ENCODE results near the gene PTPN1.
"Not testable (repeated sequence)": the region's sequence is repeated elsewhere in the genome, so short reads cannot be mapped to it uniquely, and the experiment has no call there.

The PTPN1 gene

DNA sequence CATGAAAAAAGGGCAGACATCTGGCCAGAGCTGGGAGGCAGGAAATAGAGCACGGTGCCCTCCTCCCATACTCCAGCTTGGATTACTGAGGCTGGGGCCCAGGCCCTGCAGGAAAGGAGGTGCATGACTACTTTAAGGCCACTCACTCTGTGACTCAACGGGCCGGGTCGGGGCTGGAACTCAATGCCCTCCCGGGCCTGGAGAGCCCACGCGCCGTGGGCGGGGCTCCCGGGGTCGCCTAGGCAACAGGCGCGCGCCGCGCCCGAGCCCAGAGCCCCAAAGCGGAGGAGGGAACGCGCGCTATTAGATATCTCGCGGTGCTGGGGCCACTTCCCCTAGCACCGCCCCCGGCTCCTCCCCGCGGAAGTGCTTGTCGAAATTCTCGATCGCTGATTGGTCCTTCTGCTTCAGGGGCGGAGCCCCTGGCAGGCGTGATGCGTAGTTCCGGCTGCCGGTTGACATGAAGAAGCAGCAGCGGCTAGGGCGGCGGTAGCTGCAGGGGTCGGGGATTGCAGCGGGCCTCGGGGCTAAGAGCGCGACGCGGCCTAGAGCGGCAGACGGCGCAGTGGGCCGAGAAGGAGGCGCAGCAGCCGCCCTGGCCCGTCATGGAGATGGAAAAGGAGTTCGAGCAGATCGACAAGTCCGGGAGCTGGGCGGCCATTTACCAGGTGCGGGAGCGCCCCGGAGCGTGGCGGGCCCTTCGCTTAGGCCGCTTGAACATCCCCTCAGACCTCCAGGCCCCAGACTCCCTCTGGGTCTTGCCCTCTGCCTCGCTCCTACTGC is at the start of gene PTPN1:
TSS of gene PTPN1 (plus strand) at position 461 of the 783 bp plus-strand sequence. CDS start at position 606, 145 bp downstream.
- DNase-seq, result peak; percentile 99

DNA sequence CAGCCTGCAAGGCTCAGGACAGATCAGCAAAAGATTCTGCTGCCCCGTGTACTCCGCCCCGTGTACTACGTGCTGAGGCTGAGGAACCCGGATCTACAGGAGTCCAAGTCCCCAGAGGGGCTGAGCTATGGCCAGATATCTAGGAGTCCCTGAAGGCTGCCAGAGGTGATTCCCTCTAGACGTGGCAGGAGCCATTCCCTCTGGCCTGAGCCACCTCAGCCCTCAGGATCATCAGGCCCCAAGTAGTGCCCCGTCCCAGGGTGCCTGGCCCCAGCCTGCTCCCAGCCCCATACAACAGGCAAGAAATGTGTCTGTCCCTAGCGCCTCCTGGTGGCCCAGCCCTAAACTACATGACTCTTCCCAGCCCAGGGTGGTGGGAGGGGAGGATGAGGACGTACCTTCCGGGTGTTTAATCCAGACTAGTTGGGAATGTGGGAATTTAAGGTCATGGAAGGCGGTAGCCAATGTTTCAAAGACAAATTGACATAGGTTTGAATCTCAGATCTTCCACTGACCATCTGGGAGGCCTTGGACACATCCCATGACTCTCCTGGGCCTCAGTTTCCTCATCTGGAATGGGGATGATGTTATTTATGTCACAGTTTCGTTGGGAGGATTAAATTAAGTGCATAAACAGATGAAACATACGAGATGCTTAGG is 49.4 kb upstream of the PTPN1 start:
- DNase-seq, result peak; percentile 86

DNA sequence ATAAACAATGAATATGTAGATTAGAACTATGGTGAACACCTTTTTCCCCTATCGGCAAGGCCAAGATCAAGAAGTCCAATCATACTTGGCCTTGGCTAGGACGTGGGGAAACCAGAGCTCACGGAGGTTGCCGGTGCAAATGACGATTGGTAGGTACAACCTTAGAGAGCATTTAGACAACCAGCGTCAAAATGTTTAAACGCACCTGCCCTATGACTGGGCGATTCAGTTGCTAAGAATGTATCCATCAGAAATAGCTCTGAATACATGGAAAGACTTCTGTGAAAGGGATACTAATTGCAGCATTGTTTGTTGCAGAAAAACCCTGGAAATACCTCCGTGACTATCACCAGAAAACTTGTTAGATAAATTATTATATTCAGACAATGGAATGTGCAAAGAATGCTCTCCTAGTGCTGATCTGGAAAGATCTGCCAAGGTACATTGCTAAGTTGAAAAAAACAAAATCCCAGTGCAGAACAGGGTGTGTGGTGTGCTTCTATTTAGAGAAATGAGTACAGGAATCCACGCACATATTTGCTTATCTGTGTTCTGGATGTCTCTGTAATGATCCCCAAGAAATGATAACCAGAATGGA is 48.0 kb upstream of the PTPN1 start:
- DNase-seq, result no peak

DNA sequence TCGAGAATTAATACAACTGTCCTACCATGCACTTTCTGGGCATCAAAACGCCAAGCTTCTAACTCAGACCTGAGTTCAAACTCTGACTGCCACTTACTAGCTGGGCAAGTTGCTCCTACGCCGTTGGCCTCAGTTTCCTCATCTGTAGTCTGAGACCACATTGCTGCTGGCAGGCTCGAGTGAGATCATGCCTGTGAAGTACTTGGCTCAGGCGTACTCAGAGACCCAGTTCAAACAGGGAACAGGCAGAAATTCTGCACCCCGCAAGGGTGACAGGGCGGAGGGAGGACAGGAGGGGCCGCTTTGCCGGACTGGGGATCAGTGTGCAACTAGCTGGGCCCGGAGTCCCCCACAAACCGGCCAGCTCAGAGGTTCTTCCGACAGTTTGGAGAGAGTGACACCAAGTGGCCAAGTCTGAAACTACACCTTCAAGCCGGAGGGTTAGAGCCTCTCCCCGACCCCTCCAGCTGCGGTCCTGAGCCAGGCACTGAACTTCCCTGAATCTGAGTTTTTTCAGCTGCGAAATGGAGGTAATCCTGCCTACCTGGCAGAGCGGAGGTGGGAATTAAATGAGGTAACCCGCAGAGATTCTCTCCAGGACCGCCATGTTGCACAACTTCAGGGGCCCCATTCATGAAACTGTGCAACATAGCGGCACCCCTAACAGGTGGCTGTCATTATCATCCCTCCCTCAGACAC is 46.0 kb upstream of the PTPN1 start:
- peak; percentile 89 for DNase-seq

DNA sequence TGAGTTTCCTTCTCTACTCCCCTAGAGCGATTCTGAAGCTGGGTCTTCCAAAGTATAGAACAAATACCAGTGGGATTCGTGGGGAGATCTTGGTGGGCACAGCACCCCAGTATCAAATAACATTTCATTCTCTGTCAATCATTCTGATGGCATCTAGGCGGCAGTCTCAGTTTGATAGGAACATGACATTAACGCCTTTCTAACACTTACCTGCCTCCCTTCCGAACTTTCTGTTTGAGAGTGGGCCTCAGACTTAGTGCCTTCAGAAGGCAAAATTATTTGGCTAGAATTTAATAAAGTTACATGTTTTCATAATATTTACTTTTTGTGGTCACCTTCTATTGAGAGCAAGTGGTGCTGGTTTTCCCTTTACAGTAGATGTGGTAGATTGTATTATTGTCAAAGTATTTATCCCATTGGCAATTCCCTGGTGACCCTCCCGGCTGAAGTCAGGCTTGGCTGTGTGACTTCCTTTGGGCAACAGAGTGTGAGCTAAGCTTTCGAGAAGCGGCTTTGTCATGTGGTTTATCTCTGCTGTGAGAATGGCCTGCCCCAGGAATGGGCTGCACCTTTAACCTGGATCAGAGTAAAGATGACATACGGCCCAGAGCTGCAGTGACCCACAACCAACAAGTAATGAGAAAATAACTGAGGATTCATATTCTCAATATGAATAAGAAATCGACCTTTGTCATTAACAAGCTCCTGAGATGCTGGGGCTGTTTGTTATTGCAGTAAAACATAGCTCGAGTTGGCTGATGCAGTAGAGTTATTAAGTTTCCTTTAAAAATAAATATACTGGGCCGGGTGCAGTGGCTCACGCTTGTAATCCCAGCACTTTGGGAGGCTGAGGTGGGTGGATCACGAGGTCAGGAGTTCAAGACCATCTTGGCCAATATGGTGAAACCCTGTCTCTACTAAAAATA is 45.2 kb upstream of the PTPN1 start:
- no peak for DNase-seq

DNA sequence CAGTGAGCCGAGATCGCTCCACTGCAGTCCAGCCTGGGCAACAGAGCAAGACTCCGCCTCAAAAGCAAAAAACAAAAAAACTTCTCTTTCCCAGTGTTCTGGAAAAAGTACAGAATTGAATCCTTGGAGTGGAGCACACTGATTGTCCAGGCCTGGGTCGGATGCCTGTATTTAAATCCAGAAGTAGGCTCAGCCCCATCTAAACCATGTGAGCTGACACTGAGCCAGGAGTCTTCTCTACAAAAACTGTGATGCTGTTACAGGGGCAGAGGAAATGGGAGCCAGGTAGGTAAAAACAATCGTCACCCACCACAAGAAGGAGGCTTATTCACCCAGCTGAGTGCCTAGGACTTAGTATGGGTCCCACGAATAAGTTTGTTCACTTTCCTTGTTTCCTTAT is 43.0 kb upstream of the PTPN1 start:
- DNase-seq, result no peak

DNA sequence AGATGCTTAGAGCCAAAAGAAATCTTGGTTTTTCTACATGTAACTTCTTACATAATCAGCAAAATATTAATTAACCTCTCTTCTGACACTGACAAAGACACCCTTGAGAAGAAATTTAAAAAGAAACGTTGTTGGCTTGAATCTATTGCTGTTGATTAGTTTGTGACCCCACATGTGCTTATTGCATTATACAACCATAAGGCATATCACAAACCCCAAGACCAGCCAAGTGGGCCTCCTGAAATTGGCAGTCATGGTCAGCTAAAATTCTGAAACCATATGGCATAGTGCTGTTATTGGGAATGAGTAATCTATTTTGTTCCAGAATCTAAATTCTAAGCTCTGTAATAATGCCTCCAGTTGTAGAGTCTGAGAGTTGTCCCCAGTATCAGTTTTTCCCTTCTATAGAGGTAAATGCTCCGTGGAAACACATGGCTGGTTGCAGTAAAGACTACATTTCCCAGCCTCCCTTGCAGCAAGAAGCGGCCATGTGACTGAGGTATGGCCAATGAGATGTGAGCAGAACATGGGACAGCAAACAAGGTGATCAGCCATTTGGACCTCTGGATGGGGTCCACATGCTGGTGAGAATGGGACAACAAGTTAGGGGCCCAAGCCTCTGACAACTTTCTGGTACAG is 42.3 kb upstream of the PTPN1 start:
- DNase-seq, result peak; percentile 28

DNA sequence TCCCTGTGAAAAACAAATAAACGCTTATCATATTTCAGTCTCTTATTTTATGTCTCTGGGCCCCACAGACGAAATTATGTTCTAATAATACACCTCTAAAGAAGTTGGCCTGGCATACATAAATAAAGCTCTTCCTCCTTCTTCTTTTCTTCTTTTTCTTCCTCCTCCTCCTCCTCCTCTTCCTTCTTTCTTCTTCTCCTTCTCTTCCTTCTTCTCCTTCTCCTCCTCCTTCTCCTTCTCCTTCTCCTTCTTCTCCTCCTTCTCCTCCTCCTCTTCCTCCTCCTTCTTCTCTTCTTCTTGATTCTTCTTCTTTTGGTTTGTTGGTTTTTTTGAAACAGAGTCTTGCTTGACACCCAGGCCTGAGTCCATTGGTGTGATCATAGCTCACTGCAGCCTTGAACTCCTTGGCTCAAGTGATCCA is 41.8 kb upstream of the PTPN1 start:
- DNase-seq, result no peak

DNA sequence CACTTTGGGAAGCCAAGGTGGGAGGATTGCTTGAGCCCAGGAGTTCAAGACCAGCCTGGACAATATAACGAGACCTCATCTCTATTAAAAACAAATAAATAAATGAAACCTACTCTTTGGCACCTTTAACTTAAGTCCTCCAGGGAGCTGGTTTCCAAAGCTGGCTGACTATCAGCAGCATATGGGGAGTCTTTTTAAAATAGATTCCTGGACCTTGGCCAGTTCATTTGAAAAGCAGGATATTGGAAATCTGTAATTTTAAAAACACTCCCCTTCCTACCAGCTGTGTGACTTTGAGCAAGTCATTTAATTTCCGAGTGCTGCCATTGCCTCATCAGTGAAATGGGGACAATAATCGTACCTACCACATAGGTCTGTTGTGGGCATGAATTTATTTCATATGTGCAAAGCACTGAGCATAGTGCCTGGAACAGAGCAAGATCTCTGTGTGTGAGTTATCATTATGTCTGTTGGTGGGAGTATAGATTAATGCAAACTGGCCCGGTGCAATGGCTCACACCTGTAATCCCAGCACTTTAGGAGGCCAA is 40.9 kb upstream of the PTPN1 start:
- DNase-seq, result no peak

DNA sequence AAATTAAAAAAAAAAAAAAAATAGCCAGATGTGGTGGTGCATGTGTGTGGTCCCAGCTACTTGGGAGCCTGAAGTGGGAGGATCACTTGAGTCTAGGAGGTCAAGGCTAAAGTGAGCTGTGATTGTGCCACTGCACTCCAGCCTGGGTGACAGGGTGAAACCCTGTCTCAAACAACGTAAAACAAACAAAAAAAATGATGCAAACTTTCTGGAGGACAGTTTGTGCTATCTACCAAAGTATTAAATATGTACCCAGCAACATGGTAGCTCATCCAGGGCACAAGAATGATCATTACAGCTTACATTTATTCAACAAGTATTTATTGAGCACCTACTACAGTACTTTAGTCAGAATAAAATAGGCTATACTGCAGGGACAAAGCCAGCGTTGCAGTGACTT is 40.4 kb upstream of the PTPN1 start:
- no peak for DNase-seq

DNA sequence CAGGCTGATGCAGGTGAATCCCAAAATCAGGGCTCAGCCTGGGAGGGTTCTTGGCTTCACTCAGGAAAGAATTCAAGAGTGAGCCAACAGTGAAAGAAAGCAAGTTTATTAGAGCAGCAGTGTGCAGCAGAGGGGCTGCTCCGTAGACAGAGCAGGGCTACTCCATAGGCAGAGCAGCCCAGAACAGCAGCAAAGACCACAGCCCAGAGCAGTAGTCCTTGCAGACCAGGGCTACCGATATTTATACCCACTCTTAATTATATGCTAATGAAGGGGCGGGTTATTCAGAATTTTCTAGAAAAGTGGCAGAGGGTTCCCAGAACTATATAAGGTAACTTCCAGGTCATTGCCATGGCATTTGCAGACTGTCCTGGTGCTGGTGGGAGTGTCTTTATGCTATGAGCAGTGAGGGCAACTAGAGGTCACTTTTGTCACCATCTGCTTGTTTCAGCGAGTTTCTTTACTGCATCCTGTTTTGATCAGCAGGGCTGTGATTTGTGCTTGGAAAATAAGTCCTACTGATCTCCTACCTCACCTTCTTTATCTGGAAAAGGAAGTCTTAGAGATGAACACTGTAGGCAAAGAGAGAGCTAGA is 39.8 kb upstream of the PTPN1 start:
- DNase-seq, result no peak

DNA sequence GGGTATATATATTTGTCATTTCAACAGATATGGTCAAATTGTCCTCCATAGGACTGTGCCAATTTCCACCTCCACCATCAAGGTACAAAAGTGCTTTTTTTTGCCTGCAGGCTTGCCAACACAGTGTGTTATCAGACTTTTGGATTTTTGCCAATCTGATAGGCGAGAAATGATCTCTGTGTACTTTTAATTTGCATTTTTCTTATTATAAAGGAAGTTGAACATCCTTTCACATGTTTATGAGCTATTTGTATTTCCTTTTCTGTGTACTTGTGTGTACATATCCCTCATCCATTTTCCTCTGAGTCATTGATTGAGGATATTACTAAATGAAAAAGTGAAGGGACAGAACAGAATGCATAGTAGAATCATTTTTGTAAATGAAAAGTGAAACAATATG is 39.0 kb upstream of the PTPN1 start:
- no peak for DNase-seq

DNA sequence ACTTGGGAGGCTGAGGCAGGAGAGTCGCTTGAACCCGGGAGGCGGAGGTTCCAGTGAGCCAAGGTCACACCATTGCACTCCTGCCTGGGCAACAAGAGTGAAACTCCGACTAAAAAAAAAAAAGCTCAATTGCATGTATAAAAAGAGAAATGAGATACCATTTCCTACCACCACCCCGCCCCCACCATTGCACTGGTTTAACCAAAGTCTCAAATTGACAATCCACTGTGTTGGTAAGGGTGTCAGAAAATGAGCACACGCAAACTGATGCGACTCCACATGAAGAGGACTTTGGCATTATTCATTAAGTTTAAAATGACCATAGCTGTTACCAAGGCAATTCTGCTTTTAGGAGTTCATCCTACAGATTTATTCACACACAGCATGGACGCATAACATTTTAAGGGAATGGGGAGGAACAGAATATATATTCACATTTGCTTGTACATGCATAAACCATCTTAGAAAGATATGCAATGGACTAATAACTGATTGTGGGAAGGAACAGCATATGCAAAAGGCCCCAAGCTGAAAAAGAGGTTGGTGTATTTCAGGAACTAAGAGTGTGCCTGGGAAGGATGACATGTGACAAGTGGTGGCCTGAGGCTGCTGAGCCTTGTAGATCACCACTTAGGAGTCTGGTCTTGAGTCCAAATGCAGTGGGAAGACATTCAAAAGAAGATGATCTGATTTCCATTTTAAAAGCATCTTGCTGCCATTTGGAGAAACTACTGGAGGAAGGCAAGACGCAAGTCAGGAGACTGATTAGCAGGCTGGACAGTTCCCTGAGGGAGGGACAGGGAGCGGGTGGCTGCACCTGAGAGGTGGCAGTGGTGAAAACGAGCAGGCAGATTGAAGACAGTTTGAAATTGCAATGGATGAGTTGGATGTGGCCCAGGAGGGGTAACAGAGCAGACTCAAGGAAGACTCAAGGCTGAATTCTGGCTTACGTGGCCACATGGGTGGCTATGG is 37.2 kb upstream of the PTPN1 start:
- DNase-seq, result no peak

DNA sequence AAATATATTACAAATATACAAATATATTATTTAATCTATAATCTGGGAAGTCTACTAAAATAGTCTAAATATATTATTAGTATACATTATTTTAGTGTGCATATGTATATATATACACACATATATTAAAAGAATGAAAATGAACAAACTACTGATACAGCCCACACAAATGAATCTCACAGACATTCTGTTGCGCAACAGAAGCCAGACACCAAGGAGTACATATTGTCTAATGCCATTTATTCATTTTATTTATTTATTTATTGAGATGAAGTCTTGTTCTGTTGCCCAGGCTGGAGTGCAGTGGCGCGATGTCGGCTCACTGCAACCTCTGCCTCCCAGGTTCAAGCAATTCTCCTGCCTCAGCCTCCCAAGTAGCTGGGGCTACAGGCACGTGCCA is 35.8 kb upstream of the PTPN1 start:
- not testable (repeated sequence) for DNase-seq

DNA sequence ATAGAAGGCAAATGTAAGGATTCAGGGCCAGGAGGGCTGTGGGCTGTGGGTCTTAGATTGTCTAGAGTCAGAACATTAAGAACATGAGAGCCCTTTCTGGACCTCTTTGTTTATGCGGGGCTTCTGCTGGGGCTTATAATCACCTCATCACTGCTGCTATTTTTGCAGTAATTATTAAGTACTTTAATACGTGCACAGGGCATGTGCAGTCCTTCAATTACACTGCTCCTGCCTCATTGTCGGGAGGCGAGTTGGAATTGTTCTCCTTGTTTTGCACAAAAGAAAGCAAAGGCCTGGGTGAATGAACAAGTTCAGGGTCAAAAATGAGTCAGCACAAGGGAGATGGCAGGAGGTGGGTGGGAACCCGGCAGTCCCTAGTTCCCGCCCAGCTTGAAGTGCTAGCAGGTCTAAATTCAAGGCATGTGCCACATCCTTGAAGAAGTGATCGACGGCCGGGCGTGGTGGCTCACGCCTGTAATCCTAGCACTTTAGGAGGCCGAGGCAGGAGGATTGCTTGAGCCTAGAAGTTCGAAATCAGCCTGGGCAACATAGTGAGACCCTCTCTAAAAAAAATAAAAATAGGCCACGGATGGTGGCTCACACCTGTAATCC is 34.4 kb upstream of the PTPN1 start:
- peak; percentile 36 for DNase-seq

DNA sequence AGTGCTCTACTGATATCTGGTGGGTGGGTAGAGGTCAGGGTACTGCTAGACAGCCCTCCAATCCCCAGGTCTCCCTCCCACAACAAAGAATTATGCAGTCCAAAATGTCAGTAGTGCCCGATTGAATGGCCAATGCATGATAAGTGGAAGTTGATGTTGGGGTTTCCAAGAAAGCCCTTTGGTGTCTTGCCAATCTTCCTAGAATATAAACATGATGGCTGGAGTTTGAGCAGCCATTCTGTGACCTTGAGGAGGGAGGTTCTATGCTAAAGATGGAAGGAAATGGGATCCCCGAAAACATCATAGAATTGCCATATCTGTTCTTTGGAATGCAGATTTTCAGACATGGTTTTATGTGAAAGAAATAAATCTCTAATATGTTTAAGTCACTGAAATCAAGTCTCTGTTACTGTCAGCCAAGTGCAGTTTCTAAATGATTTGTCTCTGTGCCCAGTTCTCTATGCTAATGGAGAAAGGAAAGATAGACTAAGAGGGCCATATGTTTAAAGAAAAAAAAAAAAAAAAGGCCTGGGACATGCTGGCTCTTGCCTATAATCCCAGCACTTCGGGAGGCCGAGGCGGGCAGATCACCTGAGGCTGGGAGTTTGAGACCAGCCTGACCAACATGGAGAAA is 32.8 kb upstream of the PTPN1 start:
- DNase-seq, result no peak

DNA sequence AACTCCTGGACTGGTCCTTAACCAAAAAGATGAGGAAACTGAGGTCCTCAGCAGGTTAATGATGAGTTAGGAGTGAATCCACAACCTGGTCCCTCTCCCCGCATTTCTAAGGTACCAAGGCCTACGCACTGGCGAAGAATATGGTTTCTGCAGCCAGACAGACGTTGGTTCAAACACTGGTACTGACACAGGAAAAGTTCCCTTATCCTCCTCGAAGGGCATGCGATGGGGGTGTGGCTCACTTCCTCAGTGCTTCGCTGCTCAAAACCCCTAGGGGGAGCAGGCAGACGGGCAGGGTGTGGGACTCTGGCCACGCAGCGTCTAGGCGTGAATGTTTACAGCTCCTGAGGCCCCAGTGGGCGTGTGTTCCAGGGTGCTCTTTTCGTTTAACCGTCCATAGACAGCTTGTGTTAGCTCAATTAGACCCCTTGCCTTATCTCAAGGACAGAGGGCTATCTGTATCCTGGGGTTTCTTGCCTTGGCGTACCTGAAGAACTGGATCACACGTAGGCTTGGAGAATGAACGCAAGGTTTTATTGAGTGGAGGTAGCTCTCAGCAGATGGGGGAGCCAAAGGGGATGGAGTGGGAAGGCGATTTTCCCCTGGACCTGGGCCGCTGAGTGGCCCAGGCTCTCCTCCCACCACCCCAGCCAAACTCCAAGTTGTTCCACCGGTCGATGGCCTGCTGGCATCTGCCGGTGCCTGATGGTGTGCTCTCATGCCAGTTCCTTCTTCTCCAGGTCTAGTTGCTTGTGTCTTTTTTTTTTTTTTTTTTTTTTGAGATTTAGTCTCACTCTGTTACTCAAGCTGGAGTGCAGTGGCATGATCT is 31.8 kb upstream of the PTPN1 start:
- no peak for DNase-seq

DNA sequence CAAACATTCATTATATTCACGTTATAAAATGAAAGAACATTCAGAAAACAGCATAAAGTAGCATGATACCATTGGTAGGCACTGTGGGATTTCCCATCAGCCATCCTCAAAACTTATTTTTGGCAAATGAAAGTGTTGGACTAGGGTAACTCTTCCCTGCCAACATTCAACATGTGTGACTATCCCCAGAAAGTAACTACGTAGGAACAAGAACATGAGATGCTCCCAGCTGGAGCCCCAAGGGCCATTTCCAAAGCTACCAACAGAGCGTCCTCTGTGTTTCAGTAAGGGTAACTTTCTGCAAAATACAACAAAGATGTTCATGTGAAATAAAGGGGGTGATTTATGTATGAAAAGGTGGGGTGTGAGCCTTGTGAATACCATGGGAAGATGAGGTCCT is 28.4 kb upstream of the PTPN1 start:
- no peak for DNase-seq

All from retina (tissue), 1 donor.